HepG2 (cell line): Measurements from ENCODE around the gene SRGAP3. TPM values are rescaled to one million over a fixed set of nuclear protein-coding genes. Genes with fewer than 3 reads are reported as not detected.

Experiments
- DBP ChIP-seq: sonication (generic); formaldehyde crosslinking; IDR thresholded peaks from 2 replicates; pipeline ENCODE4 v1.4.0; 2020; ENCODE audit warnings: missing genetic modification reagents; ENCODE audit errors: not compliant biosample characterization
- EZH2 ChIP-seq: conservative IDR thresholded peaks from 2 replicates; pipeline ENCODE4 v1.6.1; 2012; ENCODE audit warnings: mild to moderate bottlenecking, low read depth, low read length, moderate library complexity
- IKZF5 ChIP-seq: IDR thresholded peaks from 2 replicates; pipeline ENCODE4 v1.6.1; 2018; ENCODE audit warnings: missing genetic modification reagents, mild to moderate bottlenecking, missing compliant biosample characterization
- PRDM4 ChIP-seq: sonication (generic); formaldehyde crosslinking; IDR thresholded peaks from 2 replicates; pipeline ENCODE4 v1.9.0; 2021; ENCODE audit warnings: missing genetic modification reagents, borderline replicate concordance
- SNAPC2 ChIP-seq: sonication (generic); formaldehyde crosslinking; IDR thresholded peaks from 2 replicates; pipeline ENCODE4 v1.8.1; 2022; ENCODE audit warnings: mild to moderate bottlenecking, missing genetic modification reagents
- SRF ChIP-seq: IDR thresholded peaks from 2 replicates; pipeline ENCODE4 v1.6.1; 2011; ENCODE audit warnings: mild to moderate bottlenecking, low read depth, low read length, moderate library complexity
- TSC22D2 ChIP-seq: sonication (generic); formaldehyde crosslinking; IDR thresholded peaks from 2 replicates; pipeline ENCODE4 v1.5.1; 2020; ENCODE audit warnings: missing genetic modification reagents, mild to moderate bottlenecking, borderline replicate concordance
- ZNF318 ChIP-seq: sonication (generic); formaldehyde crosslinking; IDR thresholded peaks from 2 replicates; pipeline ENCODE4 v1.4.0; 2020; ENCODE audit warnings: mild to moderate bottlenecking, missing genetic modification reagents
- ZNF567 ChIP-seq: sonication (generic); formaldehyde crosslinking; IDR thresholded peaks from 2 replicates; pipeline ENCODE4 v1.8.1; 2023; ENCODE audit warnings: mild to moderate bottlenecking, missing genetic modification reagents, borderline replicate concordance
- ZNF781 ChIP-seq: sonication (generic); formaldehyde crosslinking; IDR thresholded peaks from 2 replicates; pipeline ENCODE4 v1.5.1; 2020; ENCODE audit warnings: borderline replicate concordance, mild to moderate bottlenecking, missing genetic modification reagents; ENCODE audit errors: not compliant biosample characterization
- polyA plus RNA-seq, 8 experiments: library from polyadenylated mRNA; depleted of rRNA in 3 of 8; stranded (reverse) in 7 of 8; unstranded in 1 of 8; fragments of >200 nt; fragmentation: Illumina TruSeq in 4 of 8; extraction: Trizol in 4 of 8; gene quantifications; 2 replicates each; pipeline versions ENCODE4 v1.2.1 to v1.2.3, GENCODE V29; 2011 to 2016; ENCODE audit warnings: low read depth in 4 of 8, missing spikeins in 1 of 8, mixed read lengths in 1 of 8; ENCODE audit not compliant: insufficient read depth in 1 of 8
- total RNA-seq, 5 experiments: library from RNA; depleted of rRNA; stranded (reverse); fragments of >200 nt; fragmentation: Illumina TruSeq; extraction: Trizol; gene quantifications; 2 replicates each; pipeline ENCODE4 v1.2.3, GENCODE V29; 2016; ENCODE audit warnings: low read depth in 1 of 5

The SRGAP3 gene
- total and polyA plus RNA-seq, 2 of the 13 experiments (the other 11 are each of a cell fraction or from before 2014, with no cell fraction given): 1.2 to 1.4 TPM

GRCh38 chr3:9298236-9298635, 48.8 kb upstream of the SRGAP3 start (continued):
- no peak for TF ChIP-seq ZNF318 (CRISPR knock-in tag)
- no peak for TF ChIP-seq EZH2
- TF ChIP-seq DBP (CRISPR knock-in tag): no peak
- no peak for TF ChIP-seq IKZF5
- TF ChIP-seq SRF: no peak
- no peak for TF ChIP-seq TSC22D2
- no peak for TF ChIP-seq ZNF781 (CRISPR knock-in tag)
- no peak for TF ChIP-seq PRDM4 (CRISPR knock-in tag)
- TF ChIP-seq ZNF567 (CRISPR knock-in tag): no peak
- TF ChIP-seq SNAPC2 (CRISPR knock-in tag): no peak
